CD4-positive, alpha-beta T cell treated with Interleukin-1 beta for 1 hour (primary cell): ENCODE results near the gene NGF.

Source experiments
- DNase-seq, 2 donors: peaks; one replicate each; pipeline ENCODE4 v3.0.0-alpha.2; 2020 to 2022

Gene NGF

GRCh38 chr1:115277276-115277675, 60.8 kb downstream of the NGF start:
- DNase-seq: no peak

DNA sequence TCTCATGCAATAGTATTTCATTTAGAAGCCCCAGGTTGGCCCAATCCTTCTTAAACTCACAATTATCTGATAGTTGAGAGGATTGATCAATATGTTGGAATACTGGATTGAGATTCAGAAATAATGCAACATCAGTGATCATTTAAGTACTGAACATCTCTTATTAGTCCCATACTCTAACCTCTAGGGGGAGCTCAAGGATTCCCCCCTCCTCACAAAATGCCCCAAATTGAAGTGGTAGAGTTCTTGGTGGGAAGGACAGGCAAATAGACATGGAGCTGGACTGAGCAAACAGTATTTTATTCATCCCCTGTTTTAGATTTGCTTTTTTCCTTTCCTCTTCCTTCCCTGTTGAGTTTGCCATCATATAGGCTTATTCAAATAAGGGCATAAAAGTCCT, 62.8 kb downstream of the NGF start:
- DNase-seq: no peak

GRCh38 chr1:115274467-115274866, 63.6 kb downstream of the NGF start:
- no peak for DNase-seq

GRCh38 chr1:115266729-115267421, 71.2 kb downstream of the NGF start:
- DNase-seq: no peak

- DNase-seq: no peak
Measured at GRCh38 chr1:115265099-115265498, 73.0 kb downstream of the NGF start.

DNA sequence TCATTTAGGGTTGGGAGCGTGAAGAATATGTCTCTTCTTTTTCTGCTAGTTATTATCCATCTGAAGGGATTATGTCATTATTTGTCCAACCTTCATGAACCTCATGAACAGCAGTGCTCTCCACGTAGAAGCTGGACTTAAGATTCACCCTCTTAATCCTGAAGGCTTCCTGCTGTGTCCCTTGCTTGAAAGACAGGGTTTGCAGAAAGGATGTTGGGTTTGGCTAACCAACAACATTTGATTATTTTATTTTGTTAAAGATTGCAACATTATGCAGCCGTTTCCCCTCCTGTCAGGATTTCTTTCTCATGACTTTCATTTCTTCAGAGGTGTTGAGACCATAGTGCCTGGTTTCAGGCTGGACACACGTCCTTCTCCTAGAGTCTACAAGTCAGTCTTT, 75.2 kb downstream of the NGF start:
- no peak for DNase-seq

DNA sequence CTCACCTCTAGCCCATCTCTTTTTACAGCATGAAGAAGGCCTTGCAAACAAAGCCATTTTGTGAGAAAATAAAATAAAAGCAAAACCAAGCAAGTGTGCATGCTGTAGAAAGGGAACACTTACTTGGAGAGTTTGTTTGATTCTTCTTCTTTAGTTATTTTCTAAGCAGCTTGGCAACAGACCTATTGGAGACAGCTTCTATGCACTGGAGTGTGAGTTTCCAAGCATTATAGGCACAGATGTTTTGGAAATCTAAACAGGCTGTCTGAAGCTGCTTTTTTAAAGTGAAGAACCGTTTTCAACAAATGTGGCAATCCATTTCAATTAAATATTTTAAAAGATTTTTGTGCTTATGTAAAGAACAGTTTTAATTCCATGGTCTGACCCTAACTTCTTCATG, 76.6 kb downstream of the NGF start:
- no peak for DNase-seq

GRCh38 chr1:115258302-115258866, 79.7 kb downstream of the NGF start:
- DNase-seq: no peak

GRCh38 chr1:115257591-115257990, 80.5 kb downstream of the NGF start:
- no peak for DNase-seq

GRCh38 chr1:115255154-115255553, 82.9 kb downstream of the NGF start:
- no peak for DNase-seq

GRCh38 chr1:115252585-115252984, 85.5 kb downstream of the NGF start:
- DNase-seq: no peak

- no peak for DNase-seq
Measured at GRCh38 chr1:115251856-115252255, 86.2 kb downstream of the NGF start.

- DNase-seq: no peak
Measured at GRCh38 chr1:115251340-115251748, 86.7 kb downstream of the NGF start.

DNA sequence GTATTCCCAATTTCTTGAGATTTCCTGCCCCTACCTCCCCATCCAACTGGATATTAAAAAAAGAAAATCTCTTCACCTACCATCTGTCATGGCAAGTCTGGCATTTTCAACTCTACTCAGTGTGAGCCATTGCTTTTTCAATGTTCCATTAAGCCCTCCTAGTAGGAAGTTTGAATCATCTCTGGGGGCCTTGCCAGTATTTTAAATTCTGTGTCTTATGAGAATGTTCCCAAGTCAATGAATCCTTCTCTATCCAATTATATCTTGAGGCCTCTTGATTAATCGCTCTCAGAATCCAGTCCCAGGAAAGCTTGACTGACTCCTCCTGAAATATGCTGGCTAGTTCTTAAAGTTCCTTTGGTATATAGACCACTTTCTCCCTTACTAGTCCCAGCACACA, 91.5 kb downstream of the NGF start:
- DNase-seq: no peak

GRCh38 chr1:115245227-115245626, 92.8 kb downstream of the NGF start:
- DNase-seq: no peak

DNA sequence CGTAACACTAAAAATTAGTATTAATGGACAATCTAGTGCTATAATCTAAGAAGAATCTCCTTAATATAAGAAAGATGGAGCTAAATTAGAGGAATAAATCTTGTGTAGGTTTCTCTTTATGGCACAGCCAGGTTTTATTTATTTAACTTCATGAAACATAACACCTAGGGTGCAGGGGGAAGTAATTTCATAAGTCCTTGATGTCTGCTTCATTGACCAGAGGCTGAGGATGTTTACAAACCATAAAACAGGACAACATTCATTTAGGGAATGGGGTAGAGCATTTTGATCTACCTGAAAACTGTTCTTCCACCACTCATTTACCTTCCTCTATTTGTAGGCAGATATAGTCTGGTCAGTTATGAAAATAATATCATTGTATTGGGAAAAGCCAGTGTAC, 95.5 kb downstream of the NGF start:
- DNase-seq: no peak

- DNase-seq: no peak
Measured at GRCh38 chr1:115241309-115241708, 96.7 kb downstream of the NGF start.

DNA sequence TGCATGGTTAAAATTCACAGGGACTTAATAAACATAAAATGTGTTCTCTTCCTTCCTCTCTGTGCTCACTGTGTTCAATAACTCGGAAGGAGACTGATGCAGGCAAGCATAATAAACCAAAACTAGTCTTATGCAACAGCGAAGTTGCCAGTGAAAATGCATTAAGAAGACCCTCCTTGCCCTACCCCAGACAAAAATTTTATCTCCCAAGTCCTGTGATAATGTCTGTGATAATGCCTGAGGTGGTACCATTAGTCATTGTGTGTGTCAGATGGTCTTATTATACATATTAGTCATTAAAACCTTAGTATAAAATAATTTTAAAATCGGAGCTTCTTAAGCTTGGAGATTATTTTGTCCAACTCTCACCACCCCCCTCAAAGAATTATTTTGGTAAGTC, 97.8 kb downstream of the NGF start:
- DNase-seq: no peak

- DNase-seq: no peak
Measured at GRCh38 chr1:115239426-115239825, 98.6 kb downstream of the NGF start.

- DNase-seq: no peak
Measured at GRCh38 chr1:115239148-115239422, 99.0 kb downstream of the NGF start.

GRCh38 chr1:115238336-115239147, 99.5 kb downstream of the NGF start:
- no peak for DNase-seq

DNA sequence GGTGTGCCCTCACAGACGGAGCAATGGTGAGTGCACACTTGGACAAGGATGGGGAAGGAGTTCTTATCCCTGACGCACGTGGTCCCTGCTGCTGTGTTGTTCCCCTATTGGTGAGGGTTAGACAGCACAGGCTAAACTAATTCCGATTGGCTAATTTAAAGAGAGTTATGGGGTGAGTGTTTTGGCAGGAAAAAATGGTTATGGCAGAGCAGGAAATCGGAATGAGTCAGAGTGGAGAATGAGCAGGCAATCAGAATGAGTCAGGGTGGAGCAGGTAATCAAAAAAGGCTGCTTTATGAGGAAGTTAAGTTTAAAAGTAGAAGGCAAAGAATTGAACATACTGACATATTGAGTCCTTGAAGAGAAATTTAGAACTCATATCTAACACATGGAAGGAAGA, 100.5 kb downstream of the NGF start:
- DNase-seq: no peak

- DNase-seq: no peak
Measured at GRCh38 chr1:115237023-115237422, 101.0 kb downstream of the NGF start.
